Mammary epithelial cell (primary cell): ENCODE measurements around the gene DDX52.

Experiments used
- EZH2 ChIP-seq: IDR thresholded peaks from 2 replicates; pipeline ENCODE4 v1.6.1; 2012; ENCODE audit warnings: low read length, inconsistent platforms, borderline replicate concordance
- TF ChIP-seq, protein P1 (sequence below), 2 donors: IDR thresholded peaks in 1 of 2; conservative IDR thresholded peaks in 1 of 2; 2 replicates each; pipeline ENCODE4 v1.5.1; 2011 to 2012; ENCODE audit warnings: inconsistent platforms in 2 of 2, low read length in 2 of 2, mild to moderate bottlenecking in 2 of 2, control low read depth in 1 of 2, low read depth in 1 of 2; ENCODE audit not compliant: insufficient read depth in 1 of 2; ENCODE audit errors: extremely low read depth in 1 of 2

- TF ChIP-seq, protein P1, sequence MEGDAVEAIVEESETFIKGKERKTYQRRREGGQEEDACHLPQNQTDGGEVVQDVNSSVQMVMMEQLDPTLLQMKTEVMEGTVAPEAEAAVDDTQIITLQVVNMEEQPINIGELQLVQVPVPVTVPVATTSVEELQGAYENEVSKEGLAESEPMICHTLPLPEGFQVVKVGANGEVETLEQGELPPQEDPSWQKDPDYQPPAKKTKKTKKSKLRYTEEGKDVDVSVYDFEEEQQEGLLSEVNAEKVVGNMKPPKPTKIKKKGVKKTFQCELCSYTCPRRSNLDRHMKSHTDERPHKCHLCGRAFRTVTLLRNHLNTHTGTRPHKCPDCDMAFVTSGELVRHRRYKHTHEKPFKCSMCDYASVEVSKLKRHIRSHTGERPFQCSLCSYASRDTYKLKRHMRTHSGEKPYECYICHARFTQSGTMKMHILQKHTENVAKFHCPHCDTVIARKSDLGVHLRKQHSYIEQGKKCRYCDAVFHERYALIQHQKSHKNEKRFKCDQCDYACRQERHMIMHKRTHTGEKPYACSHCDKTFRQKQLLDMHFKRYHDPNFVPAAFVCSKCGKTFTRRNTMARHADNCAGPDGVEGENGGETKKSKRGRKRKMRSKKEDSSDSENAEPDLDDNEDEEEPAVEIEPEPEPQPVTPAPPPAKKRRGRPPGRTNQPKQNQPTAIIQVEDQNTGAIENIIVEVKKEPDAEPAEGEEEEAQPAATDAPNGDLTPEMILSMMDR (conservative IDR thresholded peaks at IDR 0.05 in 1 of 2, IDR thresholded peaks at IDR 0.05 in 1 of 2; ENCODE audit: extremely low read depth in 1 of 2, insufficient read depth in 1 of 2, low read depth in 1 of 2, low read length in 2 of 2): no peak
- no peak for TF ChIP-seq EZH2
These were observed 75.7 kb downstream of the DDX52 start for GRCh38 chr17:37567538-37567937.
